Pulmonary artery endothelial cell (primary cell): ENCODE measurements around the gene MOB1A. TPM values are rescaled to one million over a fixed set of nuclear protein-coding genes. Genes with fewer than 3 reads are reported as not detected.
"Not testable (repeated sequence)": the region's sequence is repeated elsewhere in the genome, so short reads cannot be mapped to it uniquely, and the experiment has no call there.

Experiments
- DNase-seq: peaks from one replicate; pipeline ENCODE4 v3.0.0-alpha.2; 2011; ENCODE audit warnings: low read depth, low spot score
- total RNA-seq: library from RNA; depleted of rRNA; stranded (reverse); fragments of >200 nt; gene quantifications from 2 replicates; pipeline ENCODE4 v1.2.3, GENCODE V29; 2014

MOB1A gene
- total RNA-seq, 1 donor from 2014 or later: 94.8 TPM

DNA sequence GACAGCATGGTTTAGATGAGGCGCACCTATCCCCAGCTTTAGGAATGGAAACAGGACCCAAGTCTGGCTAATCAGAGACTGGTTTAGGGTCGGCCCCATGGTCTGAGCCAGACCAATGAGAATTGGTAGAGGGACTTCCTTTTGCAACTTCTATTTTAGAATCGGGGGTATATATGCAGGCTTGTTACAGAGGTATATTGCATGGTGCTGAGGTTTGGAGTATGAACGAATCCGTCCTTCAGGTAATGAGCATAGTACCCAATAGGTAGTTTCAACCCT is 29.5 kb downstream of the MOB1A start:
- no peak for DNase-seq

DNA sequence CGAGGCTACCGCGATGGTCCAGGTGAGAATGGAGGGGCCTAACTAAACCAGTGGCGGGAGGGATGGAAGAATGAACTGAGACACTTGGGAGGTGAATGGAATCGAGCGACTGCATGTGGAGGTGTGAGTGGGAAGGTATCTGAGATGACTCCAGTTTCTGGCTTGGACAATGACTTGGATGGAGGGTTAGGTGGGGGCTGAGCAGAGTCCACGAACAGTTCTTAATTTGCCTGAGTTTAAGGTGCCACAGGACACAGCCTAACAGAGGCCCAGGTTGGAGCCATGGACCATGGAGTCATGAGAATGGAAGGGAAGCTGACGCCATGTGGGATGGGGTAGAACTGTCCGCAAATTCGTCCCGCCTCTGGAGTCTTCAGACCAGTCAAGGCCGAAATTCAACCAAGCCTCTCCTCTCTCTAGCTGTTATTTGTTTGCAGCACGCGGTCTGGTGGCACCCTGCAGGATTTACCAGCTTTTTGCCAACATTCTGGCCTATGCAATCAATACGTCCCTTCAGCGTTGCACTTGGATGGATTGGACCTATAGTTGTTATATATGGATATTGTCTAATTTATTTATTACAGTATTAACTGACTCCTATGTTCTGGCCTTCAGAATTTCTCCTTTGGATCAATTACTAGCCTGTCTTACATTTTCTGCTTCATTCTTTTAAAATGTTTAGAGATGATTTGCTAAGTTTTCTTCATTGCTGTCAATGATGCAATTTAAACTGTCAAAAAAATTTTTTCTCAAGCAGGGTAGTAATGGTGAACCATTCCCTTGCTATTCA is 30.0 kb downstream of the MOB1A start:
- no peak for DNase-seq

DNA sequence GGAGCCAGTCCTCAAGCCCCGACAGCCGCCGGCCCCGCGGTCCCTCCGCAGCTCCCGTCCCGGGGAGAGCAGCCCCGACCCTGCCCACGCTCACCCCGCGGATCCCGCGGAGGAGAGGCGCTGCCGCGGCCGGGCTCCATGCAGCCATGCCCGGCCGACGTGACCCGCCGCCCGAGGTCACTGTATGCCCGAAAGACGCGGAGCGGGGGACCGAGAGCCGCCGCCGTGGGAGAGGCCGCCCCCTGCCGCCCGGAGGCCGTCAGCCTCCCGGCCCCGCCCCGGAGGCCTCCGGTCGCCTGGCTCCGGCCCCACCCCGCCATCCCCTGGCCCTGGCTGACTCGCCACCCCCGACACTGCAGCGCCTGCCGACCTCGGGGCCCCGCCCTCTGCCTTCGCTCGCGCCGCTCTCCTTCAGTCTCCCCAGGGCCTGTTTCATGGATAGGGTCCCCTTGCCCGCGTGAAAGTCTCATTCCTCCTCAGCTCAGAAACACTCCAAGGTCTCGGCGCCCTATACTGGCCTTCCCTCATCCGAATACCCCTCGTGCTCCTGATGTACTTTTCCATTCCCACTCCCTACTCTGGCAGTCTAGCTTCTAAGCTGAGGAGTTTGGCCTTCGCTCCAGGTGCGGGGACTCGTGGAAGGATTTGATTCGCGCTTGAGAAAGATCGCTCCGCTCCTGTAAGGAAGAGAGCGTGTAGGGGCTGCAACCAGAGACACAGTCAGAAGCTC is 30.8 kb downstream of the MOB1A start, which contains the start of gene BOLA3:
TSS of gene BOLA3 (minus strand) at position 186 of the 730 bp plus-strand sequence. CDS start at position 148, 38 bp downstream.
- peak; percentile 15 for DNase-seq

DNA sequence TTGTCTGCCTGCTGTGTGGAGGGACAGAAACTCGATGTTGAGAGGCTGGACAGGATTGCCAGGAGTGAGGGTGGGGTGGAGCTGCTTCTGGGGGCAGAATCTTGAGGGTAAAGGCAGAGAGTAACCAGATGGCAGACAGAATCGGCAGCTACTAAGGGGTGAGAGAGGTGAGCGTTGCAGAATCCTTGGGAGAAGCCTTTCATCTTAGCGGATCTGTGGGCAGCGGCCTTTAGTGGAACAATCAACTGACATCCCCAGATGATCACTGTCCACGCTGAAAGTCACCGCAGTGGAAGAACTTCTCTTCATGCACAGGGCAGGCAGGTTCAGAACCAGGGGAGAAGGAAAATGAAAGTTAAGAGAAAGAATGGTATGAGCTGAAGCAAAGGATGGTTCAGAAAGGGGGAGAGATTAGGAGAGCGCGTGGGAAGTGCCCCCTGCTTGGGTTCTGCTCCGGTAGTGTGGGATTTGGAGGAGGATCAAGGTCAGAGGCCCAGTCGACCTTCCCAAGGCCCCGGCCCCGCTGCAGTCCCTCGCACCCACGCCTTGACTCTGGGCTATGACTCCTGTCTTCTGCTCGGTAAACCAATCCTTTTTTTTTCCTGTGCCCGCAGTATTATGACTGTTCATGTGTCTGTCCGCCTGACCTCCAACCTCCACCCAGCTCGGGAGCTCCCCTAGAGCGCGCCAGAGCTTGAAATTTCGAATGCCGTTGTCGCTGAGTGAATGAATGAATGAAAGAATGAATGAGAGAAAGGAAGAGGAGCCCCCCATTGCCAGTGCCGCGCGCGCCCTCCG is 31.6 kb downstream of the MOB1A start:
- DNase-seq: no peak

DNA sequence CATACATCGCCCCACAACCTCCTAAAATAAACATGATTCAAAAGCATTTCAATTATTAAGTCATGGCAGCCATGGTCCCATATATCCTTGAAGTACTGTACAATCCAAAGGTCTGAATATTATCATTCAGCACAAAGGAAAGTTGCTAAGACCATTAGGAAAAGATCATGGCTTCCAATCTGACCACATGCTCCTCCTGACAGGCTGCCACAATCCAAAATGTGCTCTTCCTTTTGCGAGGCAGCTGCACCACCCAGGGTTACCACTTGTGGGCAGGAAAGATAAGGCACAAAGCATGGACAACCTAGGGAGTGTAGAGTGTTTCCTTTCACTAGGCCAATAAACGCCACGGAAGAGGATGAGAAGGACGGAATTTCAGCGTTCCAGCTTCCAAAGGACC is 36.3 kb downstream of the MOB1A start:
- DNase-seq: no peak

DNA sequence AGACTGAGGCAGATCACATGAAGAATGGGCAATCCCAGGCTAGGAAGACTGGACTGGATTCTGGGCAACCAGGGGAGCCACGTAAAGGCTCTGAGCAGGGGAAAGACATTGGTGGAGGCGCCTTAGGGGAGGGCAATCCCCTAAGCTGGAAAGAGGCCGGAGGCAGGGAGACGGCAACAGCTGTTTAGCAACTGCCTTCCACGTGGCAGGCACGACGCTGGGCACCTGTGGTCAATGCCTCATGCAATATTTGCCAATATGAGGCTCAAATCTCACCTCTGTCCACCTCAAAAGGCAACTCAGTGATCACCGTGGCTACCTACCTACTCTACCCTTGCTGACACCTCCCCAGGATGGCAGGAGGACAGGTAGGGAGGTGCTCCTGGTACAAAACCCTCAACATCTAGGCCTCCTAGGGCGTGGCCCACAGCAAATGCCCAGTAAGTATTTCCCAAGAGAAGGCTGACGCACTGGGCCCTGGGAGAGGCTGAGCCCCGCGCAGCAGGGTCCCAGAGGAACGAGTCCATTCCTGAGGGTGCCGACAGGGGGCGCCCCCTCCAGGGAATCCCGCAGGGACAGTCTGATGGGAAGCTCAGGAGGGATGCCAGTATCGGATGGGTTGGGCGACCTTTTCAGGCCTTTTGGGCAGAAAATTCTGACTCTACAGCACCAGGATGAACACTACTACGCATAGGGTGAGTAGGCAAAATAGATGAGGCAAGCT is 39.9 kb downstream of the MOB1A start:
- DNase-seq: no peak

DNA sequence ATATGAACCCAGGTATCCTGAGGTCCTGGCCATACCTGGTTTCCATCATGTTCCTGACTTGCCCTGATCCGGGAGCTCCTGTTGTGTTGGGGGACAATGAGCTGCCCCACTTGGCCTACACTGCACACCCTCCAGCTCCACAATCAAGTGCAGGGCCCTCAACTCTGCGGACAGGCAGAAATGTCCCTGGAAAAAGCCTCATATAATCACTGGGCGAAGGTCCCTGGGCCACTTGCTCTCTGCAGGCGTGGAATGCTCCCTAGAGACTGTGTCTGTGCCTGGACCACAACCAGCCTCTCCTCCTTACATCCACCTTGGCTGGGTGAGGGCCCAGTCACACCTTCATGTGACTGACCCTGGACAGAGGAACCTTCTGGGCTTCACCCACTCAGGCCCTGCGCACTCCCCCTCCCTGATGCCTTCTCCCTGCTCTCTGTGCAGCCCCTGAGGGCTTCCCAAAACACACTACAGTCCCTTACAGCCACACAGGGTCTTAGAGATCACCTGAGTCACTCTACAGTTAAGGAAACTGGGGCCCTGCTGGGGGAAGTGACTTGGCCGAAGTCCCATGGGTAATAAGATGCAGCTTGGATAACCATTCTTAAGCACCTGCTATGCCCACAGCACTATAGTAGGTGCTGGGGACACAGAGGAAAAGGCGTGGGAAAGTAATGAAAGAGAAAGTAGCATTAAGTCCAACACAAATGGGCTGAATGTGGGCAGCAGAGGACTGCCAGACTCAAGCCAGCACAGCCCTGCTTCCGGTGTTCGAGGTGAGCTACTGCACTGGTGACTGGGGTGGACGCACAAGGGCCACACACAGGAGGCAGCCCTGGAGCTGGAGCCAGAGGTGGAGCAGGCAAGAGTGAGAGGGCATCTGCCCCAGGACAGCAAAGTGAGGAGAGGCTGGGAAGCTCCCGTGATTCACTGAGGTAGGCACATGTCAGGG is 40.8 kb downstream of the MOB1A start:
- DNase-seq: no peak

DNA sequence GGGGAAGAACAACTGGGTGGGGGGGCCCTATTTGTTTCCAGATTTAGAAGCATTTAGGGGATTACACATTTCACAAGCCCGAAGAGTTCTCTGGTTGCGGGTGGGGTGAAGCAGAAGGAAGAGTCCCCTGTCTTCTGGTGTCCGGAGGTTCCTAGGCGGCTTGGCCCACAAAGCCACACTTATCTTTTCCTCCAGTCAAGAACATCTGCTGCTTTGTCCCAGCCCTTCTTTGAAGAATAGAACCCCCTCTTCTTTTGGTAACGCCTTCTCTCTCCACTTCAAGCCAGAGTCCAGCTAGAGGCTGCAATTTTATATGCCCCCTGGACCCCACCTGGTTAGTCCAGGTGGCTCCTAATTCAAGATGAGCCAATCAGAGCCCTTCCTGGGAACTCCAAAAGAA is 46.8 kb downstream of the MOB1A start:
- DNase-seq: no peak

DNA sequence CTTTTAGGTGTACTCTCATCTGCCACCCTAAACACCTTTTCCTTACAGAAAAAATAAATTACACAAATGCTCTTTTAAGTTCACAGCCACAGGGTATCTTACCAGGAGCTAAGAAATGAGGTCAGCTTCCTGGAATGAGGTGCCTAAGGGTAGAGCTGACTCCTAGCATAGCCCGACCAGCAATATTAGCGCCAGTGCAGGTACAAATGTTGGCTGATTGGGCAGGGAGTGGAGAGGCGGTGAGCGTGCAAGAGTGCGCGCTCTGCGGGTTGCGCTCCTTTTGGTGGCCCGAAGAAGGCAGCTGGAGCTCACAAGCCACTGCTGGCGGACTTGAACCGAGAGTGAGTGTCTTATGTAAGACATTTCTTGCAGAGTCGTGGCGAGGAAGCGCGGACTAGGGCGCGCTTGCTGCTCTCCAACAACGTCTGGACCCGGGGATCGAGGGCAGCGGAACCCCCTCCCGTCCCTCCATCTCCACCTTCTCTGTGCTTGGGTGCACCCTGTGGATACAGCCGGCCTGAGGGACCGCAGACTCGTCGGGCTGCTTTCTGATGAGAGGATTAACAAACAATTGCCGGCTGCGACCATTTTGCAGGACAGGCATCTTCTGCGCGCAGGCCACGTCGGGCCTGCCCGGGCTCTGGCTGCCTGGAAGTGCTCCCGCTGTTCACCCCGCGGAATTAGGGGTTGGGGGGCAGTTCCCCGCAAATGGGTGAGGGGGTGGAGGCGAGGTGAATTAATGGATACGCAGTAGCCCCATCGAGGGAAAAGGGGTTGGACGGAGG is 48.3 kb downstream of the MOB1A start:
- DNase-seq: no peak

DNA sequence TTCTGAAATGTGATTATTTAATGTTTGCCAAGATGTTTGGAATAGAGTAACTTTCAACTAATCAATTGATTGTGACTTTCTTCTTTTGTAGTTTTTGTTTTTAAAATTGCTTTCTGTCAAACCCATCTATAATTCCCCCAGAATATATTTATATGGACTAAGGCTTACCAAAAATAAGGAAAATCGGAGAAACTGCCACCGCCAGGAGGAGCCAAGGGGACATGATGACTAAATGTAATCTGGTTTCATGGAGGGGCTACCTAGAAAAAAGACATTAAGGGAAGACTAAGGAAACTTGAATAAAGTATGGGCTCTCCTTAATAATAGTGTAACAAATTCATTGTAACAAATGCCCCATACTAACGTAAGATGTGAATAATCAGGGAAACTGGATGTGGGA is 50.5 kb downstream of the MOB1A start:
- no peak for DNase-seq

DNA sequence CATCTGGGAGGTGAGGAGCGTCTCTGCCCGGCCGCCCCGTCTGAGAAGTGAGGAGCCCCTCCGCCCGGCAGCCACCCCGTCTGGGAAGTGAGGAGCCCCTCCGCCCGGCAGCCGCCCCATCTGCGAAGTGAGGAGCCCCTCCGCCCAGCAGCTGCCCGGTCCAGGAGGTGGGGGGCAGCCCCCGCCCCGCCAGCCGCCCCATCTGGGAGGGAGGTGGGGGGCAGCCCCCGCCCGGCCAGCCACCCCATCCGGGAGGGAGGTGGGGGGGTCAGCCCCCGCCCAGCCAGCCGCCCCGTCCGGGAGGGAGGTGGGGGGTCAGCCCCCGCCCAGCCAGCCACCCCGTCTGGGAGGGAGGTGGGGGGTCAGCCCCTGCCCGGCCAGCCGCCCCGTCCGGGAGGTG is 54.7 kb downstream of the MOB1A start:
- DNase-seq: not testable (repeated sequence)

DNA sequence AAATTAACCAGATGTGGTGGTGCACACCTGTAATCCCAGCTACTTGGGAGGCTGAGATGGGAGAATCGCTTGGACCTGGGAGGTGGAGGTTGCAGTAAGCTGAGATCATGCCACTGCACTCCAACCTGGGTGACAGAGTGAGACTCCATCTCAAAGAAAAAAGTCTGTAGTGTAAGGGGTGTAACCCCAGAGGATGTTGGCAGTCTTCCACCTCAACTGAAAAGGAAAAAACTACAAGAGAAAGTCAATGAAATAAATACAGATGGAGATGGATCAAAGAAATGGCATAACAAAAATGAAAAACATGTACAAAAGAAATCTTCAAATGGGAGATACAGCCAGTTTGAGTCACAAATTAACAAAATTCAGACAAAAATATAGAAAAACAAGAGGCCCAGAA is 56.8 kb downstream of the MOB1A start:
- DNase-seq: not testable (repeated sequence)

DNA sequence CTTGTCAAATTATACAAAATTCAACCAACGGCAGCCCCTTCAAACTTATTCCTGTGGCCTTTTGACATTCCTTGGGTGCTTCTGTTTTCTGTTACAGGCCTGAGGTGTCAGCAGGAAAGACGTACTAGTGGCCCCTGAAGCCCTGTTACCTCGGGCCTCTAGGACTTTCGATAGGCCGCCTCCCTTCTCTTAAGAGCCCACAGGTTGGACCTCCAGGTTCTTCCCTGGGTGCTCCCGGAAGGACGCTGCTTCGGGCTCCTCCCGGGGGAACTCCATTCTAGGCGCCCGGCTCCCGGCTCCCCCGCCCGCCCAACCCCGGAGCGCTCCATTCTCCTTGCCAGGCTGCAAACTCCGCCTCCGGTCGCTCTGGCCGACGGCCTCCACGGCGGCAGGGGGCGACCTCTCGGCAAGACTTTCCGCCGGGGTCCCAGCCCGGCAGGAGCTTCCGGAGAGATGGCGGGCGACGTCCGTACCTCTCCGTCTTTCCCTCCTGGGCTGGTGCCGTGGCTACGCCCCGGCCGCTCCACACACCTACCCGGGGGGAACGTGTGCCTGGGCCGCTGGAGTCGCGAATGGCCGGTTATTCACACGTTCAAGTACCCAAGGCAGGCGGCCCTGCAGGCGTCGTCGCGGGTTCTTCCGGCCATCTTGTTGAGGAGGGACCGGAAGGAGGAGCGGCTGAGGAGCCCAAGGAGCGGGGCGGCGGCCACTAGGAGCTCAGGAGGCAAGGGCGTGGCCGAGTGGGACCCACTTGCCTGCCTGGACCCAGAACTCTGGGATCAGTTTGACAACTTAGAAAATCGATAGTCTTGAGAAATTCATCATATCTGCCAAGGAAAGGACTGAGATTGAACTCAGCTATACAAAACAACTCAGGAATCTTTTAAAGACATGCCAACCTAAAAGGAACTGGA is 58.5 kb downstream of the MOB1A start:
- peak; percentile 8 for DNase-seq

DNA sequence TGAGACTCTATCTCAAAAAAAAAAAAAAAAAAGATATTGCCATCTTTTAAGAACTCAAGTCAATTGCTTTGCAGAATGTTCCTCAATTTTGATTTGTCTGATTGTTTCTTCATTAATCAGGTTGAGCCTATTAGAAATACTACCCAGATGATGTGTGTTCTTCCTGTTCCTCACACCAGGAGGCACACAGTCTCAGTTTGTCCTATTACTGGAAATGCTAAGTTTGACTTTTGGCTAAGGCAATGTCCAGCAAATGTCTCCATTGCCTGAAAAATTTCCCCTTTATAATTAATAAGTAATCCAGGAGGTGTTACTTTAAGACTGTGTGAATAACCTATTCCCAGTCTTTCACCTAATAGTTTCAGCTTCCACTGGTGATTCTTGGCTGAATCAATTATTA is 59.3 kb downstream of the MOB1A start:
- DNase-seq: no peak

DNA sequence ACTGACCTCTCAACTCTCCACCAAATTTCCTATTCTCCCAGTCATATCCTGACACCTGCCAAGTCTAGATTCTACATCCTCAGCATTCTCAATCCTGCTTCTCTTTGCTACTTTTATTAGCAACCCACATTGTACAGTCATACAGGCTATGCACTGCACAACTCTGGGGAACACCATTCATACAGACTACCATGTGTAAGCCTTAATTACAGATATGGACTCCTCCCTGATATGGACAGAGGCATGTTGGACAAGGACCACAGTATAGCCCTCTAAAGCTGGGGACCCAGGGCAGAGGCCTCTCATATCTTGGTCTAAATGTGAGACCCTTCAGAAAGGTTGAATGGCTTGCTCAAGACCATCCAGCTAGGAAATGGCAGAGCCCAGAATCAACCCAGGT is 67.3 kb downstream of the MOB1A start:
- DNase-seq: no peak

DNA sequence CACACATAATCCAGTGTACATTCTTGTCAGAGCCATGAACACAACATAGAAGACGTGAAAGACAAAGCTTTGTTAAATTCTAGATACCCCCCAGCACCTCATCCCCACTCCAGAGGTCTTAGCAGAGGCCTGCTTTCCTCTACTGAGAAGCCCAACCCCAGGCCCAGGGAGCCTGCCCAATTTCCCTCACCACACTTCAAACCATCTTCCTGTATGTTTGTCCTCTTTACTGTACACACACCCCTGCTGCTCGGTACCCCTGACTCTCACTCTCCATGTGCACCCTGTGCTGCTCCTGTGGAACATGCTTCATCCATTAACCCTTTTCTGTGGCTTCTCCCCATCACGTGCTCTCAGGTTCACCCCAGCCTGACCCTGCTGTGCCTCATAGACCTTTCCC is 68.1 kb downstream of the MOB1A start:
- DNase-seq: no peak

DNA sequence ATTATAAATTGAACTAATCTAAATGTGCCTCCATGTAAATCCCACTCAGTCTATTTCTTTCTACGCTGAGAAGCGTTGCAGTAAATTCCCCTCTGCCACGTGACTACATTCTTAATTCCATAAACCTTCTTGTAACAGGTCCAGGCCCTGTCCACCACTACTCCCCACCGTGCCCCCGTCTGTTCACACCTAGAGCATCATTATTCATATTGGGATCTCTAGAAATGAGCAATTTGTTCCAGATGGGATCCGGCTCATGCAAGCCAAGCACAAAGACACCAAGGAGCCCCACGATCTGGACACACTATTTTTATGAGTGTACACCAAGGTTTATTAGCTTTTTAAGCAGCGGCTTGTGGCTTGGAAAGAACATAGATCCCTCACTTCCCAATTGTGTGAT is 69.1 kb downstream of the MOB1A start:
- DNase-seq: no peak

DNA sequence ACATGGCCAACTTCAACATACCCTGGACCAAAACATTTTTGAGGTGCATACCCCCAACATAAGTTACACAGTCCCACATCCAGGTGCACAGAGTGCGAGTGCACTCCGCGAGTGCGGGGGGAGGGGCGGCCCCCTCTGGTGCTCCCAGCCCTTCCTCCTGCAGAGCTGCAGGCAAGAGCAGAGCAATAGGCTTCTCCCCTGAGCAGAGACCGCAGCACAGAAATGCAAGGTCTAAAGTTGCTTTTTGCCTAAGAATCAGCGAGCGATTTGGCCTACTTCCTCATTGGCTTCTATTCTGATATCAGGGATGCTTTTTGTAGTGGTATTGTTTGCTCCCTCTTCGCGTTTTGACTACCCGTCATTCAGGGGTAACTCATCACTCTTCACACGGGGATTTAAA is 71.6 kb downstream of the MOB1A start:
- no peak for DNase-seq

DNA sequence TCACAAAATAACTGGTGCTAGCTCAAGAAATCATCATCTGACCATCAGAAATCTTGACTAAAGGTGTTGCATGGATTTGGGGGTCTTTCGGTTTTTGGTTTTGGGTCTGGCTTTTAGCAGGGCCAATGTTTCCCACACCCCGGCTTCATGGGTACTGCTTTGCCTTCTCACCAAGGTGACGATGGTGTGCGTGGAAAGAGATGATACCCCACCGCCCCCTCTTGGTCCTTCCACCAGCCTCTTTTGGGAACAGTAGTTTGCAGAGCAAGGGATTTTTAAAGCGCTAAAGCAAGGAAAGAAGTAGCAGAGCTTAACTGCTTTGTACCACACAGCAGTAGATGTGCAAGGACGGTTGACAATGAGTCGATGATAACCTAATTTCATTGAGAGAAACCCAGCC is 73.3 kb downstream of the MOB1A start:
- no peak for DNase-seq
